Measurements from ENCODE around the gene KDM7A. TPM values are rescaled to one million over a fixed set of nuclear protein-coding genes. Genes with fewer than 3 reads are reported as not detected.

Gene KDM7A
- total and polyA plus RNA-seq, 2 of the 4 experiments (the other 2 are of a cell fraction) = 1.5 to 2.3 TPM

DNA sequence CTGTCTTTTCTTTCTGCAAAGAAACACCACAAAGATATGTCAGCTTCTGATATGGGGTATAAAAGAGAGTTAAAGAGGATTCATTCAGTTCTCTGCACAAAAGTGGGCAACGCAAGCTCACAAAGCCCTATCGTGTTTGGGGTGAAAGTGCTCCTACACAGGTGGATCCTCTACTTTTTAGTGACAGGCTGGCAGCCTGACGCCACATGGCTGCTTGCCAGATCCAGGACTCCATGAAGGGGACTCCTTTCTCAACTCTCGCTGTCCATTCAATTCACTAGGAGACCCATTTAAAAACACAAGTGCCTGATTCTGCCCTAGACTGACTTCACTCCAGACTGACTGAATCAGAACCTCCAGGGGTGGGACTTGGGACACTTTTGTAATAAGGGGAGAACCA lies 122.0 kb downstream of the KDM7A start:
- WGBS, 2 experiments (ENCODE audit: extremely low coverage in 2 of 2, insufficient read length in 1 of 2) = no CpG with 5 or more reads among the region's 4 CpGs
- BruUV-seq (replicated peaks) = no TSS peak

More for the DNA sequence above, 122.0 kb downstream of the KDM7A start:
- Histone ChIP-seq H2AK5ac (ENCODE audit: low read depth, low read length) (no peak overlapping the region), H2BK15ac (ENCODE audit: low read depth, low read length) (no peak overlapping the region), H2BK5ac (ENCODE audit: low read depth, low read length, poor library complexity, severe bottlenecking) (no peak overlapping the region), H3K14ac (replicated peaks; ENCODE audit: low read depth, low read length) (no peak overlapping the region), H3K27me3 (ENCODE audit: control insufficient read depth, insufficient read depth, low read length) (no peaks in the 10 kb centered on the region), H3K56ac (ENCODE audit: extremely low read depth, insufficient read depth, low read length) (no peak overlapping the region), H4K20me1 (ENCODE audit: insufficient read depth, low read length) (peaks cover 8% of the 10 kb centered on the region; the same call in 1 of the 2 replicates), H2BK20ac (ENCODE audit: low read depth, low read length) (no peak overlapping the region), H3K79me1 (ENCODE audit: low read depth in 1 of 2, low read length in 2 of 2) (peaks cover 14 to 49% of the 10 kb centered on the region in 2 experiments; a peak in 3 of 4 replicates), H3K27ac (ENCODE audit: insufficient read depth, low read length) (no peak overlapping the region), H2AK9ac (replicated peaks; ENCODE audit: low read depth, low read length, poor library complexity) (no peak overlapping the region), H3K36me3 (ENCODE audit: control insufficient read depth, insufficient read depth, low read length) (peaks cover 2% of the 10 kb centered on the region; the same call in 1 of the 2 replicates), H2BK120ac (ENCODE audit: low read depth, low read length) (no peak overlapping the region), H3K4me1 (ENCODE audit: control insufficient read depth, insufficient read depth, low read length) (peaks cover 5% of the 10 kb centered on the region), H4K5ac (ENCODE audit: low read depth, low read length) (no peak overlapping the region), H2AFZ (replicated peaks; ENCODE audit: low read length, poor library complexity) (no peak overlapping the region), H4K8ac (ENCODE audit: low read depth in 2 of 2, low read length in 2 of 2) (no peak overlapping the region), H3K9me1 (ENCODE audit: insufficient read depth, low read length) (peaks cover 24% of the 10 kb centered on the region), H3K18ac (ENCODE audit: low read depth, low read length) (no peak overlapping the region), H3K4me3 (ENCODE audit: insufficient read depth, low read depth, low read length) (no peak overlapping the region), H3K4ac (ENCODE audit: low read depth, low read length) (no peak overlapping the region), H4K91ac (ENCODE audit: insufficient read depth, low read depth, low read length) (no peak overlapping the region), H3K9ac (ENCODE audit: low read depth, low read length) (no peak overlapping the region), H3K9me3 (ENCODE audit: control insufficient read depth, insufficient read depth, low read length) (no peaks in the 10 kb centered on the region), H3K23ac (ENCODE audit: low read depth, low read length) (no peak overlapping the region), H3K4me2 (ENCODE audit: low read depth, low read length) (no peak overlapping the region)
- DNase-seq (no peak), ATAC-seq (ENCODE audit: low read depth) (no peak)
- CTCF ChIA-PET = no interaction called here
- dilution Hi-C loops (cut with HindIII; ENCODE audit: low sequenced_read_pairs, unreplicated experiment) = no loop called here
- intact Hi-C loops (cut with micrococcal nuclease) = no loop called here
- in situ Hi-C loops (cut with MboI; ENCODE audit: low sequenced_read_pairs) = no loop called here
- POLR2A ChIA-PET (ENCODE audit: unreplicated experiment) = no interaction called here
- no peak for TF ChIP-seq BHLHE40 (IDR thresholded peaks at IDR 0.05; ENCODE audit: low read depth, low read length)
- TF ChIP-seq, protein P1, sequence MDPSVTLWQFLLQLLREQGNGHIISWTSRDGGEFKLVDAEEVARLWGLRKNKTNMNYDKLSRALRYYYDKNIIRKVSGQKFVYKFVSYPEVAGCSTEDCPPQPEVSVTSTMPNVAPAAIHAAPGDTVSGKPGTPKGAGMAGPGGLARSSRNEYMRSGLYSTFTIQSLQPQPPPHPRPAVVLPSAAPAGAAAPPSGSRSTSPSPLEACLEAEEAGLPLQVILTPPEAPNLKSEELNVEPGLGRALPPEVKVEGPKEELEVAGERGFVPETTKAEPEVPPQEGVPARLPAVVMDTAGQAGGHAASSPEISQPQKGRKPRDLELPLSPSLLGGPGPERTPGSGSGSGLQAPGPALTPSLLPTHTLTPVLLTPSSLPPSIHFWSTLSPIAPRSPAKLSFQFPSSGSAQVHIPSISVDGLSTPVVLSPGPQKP (IDR thresholded peaks at IDR 0.05; ENCODE audit: borderline replicate concordance, low read depth, low read length) = no peak
- TF ChIP-seq RAD21 (IDR thresholded peaks at IDR 0.05; ENCODE audit: low read length) = no peak
- TF ChIP-seq RCOR1 (IDR thresholded peaks at IDR 0.05; ENCODE audit: insufficient replicate concordance, low read length) = no peak
- no peak for TF ChIP-seq MAZ (IDR thresholded peaks at IDR 0.05; ENCODE audit: borderline replicate concordance, low read depth, low read length)
- TF ChIP-seq FOS (IDR thresholded peaks at IDR 0.05; ENCODE audit: low read depth, low read length) = no peak
- TF ChIP-seq, protein P2, sequence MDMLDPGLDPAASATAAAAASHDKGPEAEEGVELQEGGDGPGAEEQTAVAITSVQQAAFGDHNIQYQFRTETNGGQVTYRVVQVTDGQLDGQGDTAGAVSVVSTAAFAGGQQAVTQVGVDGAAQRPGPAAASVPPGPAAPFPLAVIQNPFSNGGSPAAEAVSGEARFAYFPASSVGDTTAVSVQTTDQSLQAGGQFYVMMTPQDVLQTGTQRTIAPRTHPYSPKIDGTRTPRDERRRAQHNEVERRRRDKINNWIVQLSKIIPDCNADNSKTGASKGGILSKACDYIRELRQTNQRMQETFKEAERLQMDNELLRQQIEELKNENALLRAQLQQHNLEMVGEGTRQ (IDR thresholded peaks at IDR 0.05; ENCODE audit: low read depth, low read length) = no peak
- no peak for TF ChIP-seq MXI1 (IDR thresholded peaks at IDR 0.05; ENCODE audit: borderline replicate concordance, low read depth, low read length)
- no peak for TF ChIP-seq CHD1 (IDR thresholded peaks at IDR 0.05; ENCODE audit: low read depth, low read length)
- no peak for TF ChIP-seq NFE2L2 (IDR thresholded peaks at IDR 0.05; ENCODE audit: low read depth, low read length)
- TF ChIP-seq POLR2A (IDR thresholded peaks at IDR 0.05; ENCODE audit: low read depth, low read length) = no peak
- no peak for TF ChIP-seq RFX5 (IDR thresholded peaks at IDR 0.05; ENCODE audit: low read depth, low read length)
- no peak for TF ChIP-seq MAFK (IDR thresholded peaks at IDR 0.05; ENCODE audit: low read depth, low read length)
- no peak for TF ChIP-seq CEBPB (IDR thresholded peaks at IDR 0.05; ENCODE audit: low read depth, low read length)
- no peak for TF ChIP-seq CTCF (conservative IDR thresholded peaks at IDR 0.05; ENCODE audit: low read depth, low read length)
- no peak for TF ChIP-seq SMC3 (IDR thresholded peaks at IDR 0.05; ENCODE audit: low read depth, low read length)
